ENCODE results near the gene DMD.

Gene DMD

GRCh38 chrX:33041141-33041540 lies 170.2 kb downstream of the DMD start:
- no peak for DNase-seq (ENCODE audit: low read depth in 2 of 2)

- DNase-seq (ENCODE audit: low read depth in 2 of 2): no peak
Measured at GRCh38 chrX:33032700-33033099, 178.6 kb downstream of the DMD start.

GRCh38 chrX:33014949-33015348 lies 196.4 kb downstream of the DMD start:
- no peak for DNase-seq (ENCODE audit: low read depth in 2 of 2)

- no peak for DNase-seq (ENCODE audit: low read depth in 2 of 2)
Measured at GRCh38 chrX:33014086-33014485, 197.3 kb downstream of the DMD start.

DNA sequence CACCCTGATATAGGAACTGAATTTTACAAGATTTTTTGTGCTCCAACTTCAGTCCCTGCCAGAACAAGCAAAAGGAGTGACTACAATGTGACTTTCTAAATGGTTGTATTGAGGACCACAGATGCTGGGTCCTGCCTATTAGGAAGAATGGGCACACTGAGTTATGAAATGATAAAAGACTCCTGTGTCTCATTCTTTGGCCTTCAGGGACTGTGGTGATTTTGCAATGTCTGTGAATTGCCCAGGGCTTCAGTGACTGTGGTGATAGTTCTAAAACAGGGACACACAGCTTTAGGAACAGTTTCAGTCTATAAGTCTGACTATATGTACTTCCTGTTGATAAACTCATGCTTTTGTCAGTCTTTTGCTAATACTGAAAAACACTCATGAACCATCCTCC lies 210.2 kb downstream of the DMD start:
- DNase-seq (ENCODE audit: low read depth in 2 of 2): no peak

- no peak for DNase-seq (ENCODE audit: low read depth in 2 of 2)
Measured at GRCh38 chrX:32998776-32999175, 212.6 kb downstream of the DMD start.

DNA sequence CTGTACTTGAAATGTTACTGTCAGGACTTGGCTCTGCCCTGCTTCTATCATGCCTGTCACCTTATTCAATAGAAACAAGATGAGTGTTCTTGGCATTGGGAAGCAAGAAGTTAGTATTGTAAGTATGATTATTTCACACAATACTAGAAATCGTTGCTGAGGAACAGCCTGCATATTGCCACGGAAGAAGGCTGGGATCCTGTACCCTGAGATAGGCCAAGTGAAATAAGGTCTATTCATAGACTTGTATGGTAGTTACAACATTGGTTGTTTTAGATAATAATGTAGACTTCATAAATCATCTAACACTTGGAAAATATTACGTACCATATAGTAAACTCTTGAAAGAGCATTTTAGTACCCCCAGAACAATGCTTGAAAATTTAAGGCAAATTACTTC lies 215.9 kb downstream of the DMD start:
- no peak for DNase-seq (ENCODE audit: low read depth in 2 of 2)

DNA sequence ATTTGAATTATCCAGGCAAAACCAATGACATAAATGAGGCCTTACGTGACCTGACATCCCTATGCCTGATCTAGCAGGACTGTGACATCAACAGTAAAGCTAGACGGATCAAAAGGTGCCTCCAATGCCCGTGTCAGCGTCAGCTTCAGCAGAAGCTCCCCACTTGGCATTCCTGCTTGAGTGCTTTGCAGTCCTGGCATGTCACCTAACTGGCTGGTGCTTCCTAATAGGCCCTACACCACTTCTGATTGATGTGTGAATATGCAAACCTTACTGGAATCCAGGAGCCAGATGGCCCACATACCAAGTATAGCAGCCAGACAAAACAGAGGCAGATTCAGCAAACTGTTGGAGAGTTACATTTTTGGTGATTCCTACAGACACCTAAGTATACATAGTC lies 224.2 kb downstream of the DMD start:
- DNase-seq (ENCODE audit: low read depth in 2 of 2): no peak

- no peak for DNase-seq (ENCODE audit: low read depth in 2 of 2)
Measured at GRCh38 chrX:32985544-32985943, 225.8 kb downstream of the DMD start.

- no peak for DNase-seq (ENCODE audit: low read depth in 2 of 2)
Measured at GRCh38 chrX:32966821-32967355, 244.5 kb downstream of the DMD start.

DNA sequence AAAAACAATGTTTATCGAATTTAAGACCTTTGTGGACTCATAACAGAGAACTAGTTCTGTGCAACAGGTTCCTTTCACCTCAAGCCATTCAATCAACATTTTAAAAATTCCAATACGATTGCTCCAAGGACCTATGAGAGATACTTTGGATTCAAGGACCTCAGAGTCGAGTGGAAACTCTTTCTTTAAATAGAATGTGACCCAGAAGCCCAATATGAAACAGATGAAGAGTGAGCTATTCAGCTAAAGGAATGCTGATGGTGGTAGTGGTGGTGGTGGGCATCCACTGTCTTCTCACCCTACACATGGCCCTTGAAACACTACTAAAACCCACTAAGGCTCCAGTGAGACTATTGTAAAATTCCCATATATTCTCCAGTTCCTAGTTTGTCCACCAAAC lies 257.2 kb downstream of the DMD start:
- no peak for DNase-seq (ENCODE audit: low read depth in 2 of 2)

GRCh38 chrX:32948130-32948529 lies 263.2 kb downstream of the DMD start:
- DNase-seq (ENCODE audit: low read depth in 2 of 2): no peak

DNA sequence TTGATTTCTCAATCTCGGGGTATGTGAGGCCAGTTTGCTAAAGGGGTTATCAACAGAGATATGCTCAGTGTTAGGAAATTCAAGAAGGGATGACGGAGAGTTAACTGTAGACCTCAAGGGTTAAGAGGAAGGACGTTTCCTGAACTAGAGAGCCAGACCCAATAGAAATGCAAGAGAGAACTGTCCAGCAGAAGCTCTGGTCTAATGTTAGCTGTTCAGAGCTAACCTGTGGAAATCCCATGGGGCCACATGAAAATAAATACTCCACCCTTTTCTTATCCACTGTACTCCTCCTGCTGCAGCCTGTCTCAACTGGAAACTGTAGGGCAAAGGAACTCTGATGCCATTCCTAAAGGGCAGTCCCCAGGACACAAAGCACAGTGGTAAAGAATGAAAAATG lies 274.3 kb downstream of the DMD start:
- DNase-seq (ENCODE audit: low read depth in 2 of 2): no peak

DNA sequence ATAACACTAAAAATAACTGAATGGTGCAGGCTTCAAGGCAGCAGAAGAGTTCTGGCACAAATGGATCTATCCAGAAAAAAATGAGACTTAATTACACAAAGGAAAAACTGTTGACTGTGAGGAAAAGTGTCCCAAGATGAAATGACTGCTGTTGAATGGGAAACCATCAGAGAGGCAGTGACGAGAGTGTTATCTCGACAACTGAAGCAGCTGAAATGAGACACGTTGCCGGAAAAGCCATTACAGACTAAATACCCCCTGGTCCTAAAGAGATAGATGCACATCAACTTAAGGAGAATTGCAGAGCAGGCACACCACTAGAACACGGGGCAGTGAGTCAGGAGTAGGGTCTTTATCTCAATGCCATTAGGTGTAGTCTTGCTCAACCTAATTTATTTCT lies 277.8 kb downstream of the DMD start:
- no peak for DNase-seq (ENCODE audit: low read depth in 2 of 2)

- DNase-seq (ENCODE audit: low read depth in 2 of 2): no peak
Measured at GRCh38 chrX:32929040-32929439, 282.3 kb downstream of the DMD start.

GRCh38 chrX:32896088-32896487 lies 315.3 kb downstream of the DMD start:
- DNase-seq (ENCODE audit: low read depth in 2 of 2): no peak

DNA sequence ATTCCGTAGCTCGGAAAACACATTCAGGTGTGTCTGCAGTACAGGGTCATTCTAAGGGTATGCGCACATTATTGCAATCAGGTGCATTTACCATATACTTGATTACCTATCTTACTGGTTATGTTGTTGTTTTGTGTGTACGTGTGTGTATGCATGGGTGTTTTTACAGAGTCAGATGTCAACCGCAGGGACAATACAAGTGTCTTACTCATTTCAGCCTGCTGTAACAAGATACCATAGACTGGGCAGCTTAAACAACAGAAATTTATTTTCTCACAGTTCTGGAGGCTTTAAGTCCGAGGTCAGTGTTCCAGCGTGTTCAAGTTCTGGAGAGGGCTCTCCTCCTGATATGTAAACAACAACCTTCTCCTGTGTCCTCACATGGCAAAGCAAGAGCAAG lies 316.7 kb downstream of the DMD start:
- DNase-seq (ENCODE audit: low read depth in 2 of 2): no peak

GRCh38 chrX:32893751-32894150 lies 317.6 kb downstream of the DMD start:
- no peak for DNase-seq (ENCODE audit: low read depth in 2 of 2)

DNA sequence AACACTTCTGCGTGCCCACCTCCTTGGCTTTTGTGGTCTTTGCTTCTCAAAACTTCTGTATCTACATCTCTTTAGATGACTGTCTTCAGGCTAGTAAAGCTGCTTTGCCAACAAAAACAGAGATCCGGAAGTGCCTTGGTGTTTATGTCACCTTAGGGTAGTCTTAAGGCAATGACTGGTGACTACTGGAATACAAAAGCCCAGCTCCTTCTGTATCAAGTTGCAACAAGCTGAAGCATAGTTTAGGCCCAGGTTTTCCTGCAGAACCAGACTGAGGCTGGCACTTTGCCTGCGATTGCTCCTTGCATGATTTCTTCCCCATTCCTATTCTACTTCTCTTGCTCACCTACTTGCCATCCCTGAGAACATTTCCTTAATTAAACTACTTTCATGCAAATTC lies 333.8 kb downstream of the DMD start:
- DNase-seq (ENCODE audit: low read depth in 2 of 2): no peak

DNA sequence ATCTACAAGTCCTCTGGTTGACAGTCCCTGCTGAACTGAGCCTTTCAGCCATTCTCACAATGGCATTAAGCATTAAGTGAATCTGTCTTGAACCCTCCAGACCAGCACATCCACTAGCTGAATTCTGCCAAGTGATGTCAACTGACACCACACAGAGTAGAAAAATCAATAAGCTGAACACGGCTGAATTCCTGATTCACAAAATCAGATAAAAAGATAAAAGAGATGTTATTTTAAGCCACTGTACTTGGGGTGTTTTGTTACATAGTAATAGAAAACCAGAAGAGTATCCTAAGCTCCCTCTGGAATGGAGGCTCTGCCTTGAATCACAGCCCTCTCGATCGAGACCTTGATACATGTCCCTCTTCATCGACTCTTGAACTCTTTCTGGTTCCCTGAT lies 336.5 kb downstream of the DMD start:
- DNase-seq (ENCODE audit: low read depth in 2 of 2): no peak

GRCh38 chrX:32873786-32874185 lies 337.6 kb downstream of the DMD start:
- DNase-seq (ENCODE audit: low read depth in 2 of 2): no peak

- DNase-seq (ENCODE audit: low read depth in 2 of 2): no peak
Measured at GRCh38 chrX:32871636-32872035, 339.7 kb downstream of the DMD start.

DNA sequence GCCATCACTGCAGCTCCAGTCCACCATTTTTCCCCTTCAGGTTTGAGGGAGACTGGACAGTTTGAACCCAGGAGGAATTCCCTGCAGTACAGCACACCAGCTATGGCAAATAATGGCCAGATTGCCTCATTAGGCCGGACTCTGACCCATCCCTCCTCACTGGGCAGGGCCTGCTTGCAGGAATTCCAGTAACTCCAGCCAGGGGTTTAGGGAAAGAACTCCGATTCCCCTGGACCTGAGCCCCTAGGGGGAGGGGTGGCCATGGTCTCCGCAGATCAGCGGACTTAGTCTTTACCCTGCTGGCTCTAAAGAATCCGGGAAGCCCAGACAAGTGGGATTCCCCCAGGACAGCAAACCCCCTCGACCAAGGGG lies 342.8 kb downstream of the DMD start:
- no peak for DNase-seq (ENCODE audit: low read depth in 2 of 2)

GRCh38 chrX:32867781-32868523 lies 343.4 kb downstream of the DMD start:
- DNase-seq (ENCODE audit: low read depth in 2 of 2): no peak
